Left ventricle myocardium inferior (tissue), 1 donor: ENCODE results near the gene VKORC1. TPM values are rescaled to one million over a fixed set of nuclear protein-coding genes. Genes with fewer than 3 reads are reported as not detected.

Experiments used
- DNase-seq: peaks from one replicate; pipeline ENCODE4 v3.0.0-alpha.2; 2020
- H3K27ac ChIP-seq: fragments of 200-600 bp; replicated peaks from 2 replicates; pipeline ENCODE4 v1.8.0; 2021
- H3K27me3 ChIP-seq: fragments of 200-600 bp; 2 replicates; pipeline ENCODE4 v1.8.0; 2021; ENCODE audit warnings: low read depth
- H3K36me3 ChIP-seq: fragments of 200-600 bp; 2 replicates; pipeline ENCODE4 v1.8.0; 2021
- H3K4me1 ChIP-seq: fragments of 200-600 bp; 2 replicates; pipeline ENCODE4 v1.8.0; 2021
- H3K4me3 ChIP-seq: fragments of 200-600 bp; 2 replicates; pipeline ENCODE4 v1.8.0; 2021; ENCODE audit warnings: mild to moderate bottlenecking, moderate library complexity
- H3K9me3 ChIP-seq: fragments of 200-600 bp; replicated peaks from 2 replicates; pipeline ENCODE4 v1.8.0; 2021
- intact Hi-C: fragments of 100-400 bp; cut with micrococcal nuclease; formaldehyde crosslinking; loops from one replicate; pipeline ENCODE4 v1.11.0; 2022
- total RNA-seq: library from RNA; stranded (reverse); fragmentation: NEBNext Ultra II Directional; extraction: Animal tissue kit (Norgen Biotek cat#: 25700); gene quantifications from one replicate; pipeline ENCODE4 v1.2.1, GENCODE V29; 2021
- TF ChIP-seq, protein P1 (sequence below): fragments of 200-600 bp; IDR thresholded peaks from 2 replicates; pipeline ENCODE4 v1.8.0; 2021; ENCODE audit warnings: antibody characterized with exemption, mild to moderate bottlenecking, borderline replicate concordance
- donor health status: DM: no; HTN: yes; CAD: no; lungs with severe emphysema.

The VKORC1 gene
- total RNA-seq, 1 donor from 2014 or later: 39.5 TPM

DNA sequence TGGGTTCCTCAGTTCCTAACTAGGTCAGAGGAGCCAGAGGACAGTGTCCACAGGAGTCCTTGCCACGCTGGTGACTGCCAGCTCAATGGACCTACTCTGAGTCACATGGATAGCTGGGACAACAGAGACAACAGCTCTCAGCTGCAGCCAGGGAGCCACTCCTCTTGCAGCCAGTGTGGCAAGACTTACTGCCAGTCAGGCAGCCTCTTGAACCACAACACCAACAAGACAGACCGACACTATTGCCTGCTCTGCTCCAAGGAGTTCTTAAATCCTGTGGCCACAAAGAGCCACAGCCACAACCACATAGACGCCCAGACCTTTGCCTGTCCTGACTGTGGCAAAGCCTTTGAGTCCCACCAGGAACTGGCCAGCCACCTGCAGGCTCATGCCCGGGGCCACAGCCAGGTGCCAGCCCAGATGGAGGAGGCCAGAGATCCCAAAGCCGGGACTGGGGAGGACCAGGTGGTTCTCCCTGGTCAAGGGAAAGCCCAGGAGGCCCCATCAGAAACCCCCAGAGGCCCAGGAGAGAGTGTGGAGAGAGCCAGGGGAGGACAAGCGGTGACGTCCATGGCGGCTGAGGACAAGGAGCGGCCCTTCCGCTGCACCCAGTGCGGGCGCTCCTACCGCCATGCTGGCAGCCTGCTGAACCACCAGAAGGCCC is 13.7 kb downstream of the VKORC1 start:
- intact Hi-C loops: no loop called here
- Histone ChIP-seq H3K36me3 (peaks cover 92% of the 10 kb centered on the region), H3K9me3 (no peaks in the 10 kb centered on the region), H3K4me3 (no peak overlapping the region), H3K27me3 (no peaks in the 10 kb centered on the region), H3K27ac (no peak overlapping the region), H3K4me1 (peaks cover 20% of the 10 kb centered on the region)
- no peak for DNase-seq
- TF ChIP-seq, protein P1, sequence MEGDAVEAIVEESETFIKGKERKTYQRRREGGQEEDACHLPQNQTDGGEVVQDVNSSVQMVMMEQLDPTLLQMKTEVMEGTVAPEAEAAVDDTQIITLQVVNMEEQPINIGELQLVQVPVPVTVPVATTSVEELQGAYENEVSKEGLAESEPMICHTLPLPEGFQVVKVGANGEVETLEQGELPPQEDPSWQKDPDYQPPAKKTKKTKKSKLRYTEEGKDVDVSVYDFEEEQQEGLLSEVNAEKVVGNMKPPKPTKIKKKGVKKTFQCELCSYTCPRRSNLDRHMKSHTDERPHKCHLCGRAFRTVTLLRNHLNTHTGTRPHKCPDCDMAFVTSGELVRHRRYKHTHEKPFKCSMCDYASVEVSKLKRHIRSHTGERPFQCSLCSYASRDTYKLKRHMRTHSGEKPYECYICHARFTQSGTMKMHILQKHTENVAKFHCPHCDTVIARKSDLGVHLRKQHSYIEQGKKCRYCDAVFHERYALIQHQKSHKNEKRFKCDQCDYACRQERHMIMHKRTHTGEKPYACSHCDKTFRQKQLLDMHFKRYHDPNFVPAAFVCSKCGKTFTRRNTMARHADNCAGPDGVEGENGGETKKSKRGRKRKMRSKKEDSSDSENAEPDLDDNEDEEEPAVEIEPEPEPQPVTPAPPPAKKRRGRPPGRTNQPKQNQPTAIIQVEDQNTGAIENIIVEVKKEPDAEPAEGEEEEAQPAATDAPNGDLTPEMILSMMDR: no peak

DNA sequence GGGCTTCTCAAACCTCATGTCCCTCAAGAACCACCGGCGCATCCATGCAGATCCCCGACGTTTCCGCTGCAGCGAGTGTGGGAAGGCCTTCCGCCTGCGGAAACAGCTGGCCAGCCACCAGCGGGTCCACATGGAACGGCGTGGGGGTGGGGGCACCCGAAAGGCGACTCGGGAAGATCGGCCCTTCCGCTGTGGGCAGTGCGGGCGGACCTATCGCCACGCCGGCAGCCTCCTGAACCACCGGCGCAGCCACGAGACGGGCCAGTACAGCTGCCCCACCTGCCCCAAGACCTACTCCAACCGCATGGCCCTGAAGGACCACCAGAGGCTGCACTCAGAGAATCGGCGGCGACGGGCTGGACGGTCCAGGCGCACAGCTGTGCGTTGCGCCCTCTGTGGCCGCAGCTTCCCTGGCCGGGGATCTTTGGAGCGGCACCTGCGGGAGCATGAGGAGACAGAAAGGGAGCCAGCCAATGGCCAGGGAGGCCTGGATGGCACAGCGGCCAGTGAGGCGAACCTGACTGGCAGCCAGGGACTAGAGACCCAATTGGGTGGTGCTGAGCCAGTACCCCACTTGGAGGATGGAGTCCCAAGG is 14.5 kb downstream of the VKORC1 start:
- H3K36me3 ChIP-seq: peaks cover 87% of the 10 kb centered on the region
- no peaks in the 10 kb centered on the region for H3K9me3 ChIP-seq
- peaks cover 27% of the 10 kb centered on the region for H3K4me1 ChIP-seq
- no peaks in the 10 kb centered on the region for H3K27me3 ChIP-seq
- H3K27ac ChIP-seq: no peak overlapping the region
- TF ChIP-seq, protein P1: no peak
- H3K4me3 ChIP-seq: no peak overlapping the region
- no peak for DNase-seq
- intact Hi-C loops: no loop called here

DNA sequence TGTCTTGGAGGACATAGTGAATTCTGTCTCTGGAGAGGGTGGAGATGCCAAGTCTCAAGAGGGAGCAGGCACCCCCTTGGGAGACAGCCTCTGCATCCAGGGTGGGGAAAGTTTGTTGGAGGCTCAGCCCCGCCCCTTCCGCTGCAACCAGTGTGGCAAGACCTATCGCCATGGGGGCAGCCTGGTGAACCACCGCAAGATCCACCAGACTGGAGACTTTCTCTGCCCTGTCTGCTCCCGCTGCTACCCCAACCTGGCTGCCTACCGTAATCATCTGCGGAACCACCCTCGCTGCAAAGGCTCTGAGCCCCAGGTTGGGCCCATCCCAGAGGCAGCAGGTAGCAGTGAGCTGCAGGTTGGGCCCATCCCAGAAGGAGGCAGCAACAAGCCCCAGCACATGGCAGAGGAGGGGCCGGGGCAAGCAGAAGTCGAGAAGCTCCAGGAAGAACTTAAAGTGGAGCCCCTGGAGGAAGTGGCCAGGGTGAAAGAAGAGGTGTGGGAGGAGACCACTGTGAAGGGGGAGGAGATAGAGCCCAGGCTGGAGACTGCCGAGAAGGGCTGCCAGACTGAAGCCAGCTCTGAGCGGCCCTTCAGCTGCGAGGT is 15.2 kb downstream of the VKORC1 start:
- DNase-seq: no peak
- no peak overlapping the region for H3K27ac ChIP-seq
- peaks cover 83% of the 10 kb centered on the region for H3K36me3 ChIP-seq
- H3K4me1 ChIP-seq: peaks cover 34% of the 10 kb centered on the region
- TF ChIP-seq, protein P1: no peak
- H3K27me3 ChIP-seq: no peaks in the 10 kb centered on the region
- intact Hi-C loops: no loop called here
- no peaks in the 10 kb centered on the region for H3K9me3 ChIP-seq
- no peak overlapping the region for H3K4me3 ChIP-seq

DNA sequence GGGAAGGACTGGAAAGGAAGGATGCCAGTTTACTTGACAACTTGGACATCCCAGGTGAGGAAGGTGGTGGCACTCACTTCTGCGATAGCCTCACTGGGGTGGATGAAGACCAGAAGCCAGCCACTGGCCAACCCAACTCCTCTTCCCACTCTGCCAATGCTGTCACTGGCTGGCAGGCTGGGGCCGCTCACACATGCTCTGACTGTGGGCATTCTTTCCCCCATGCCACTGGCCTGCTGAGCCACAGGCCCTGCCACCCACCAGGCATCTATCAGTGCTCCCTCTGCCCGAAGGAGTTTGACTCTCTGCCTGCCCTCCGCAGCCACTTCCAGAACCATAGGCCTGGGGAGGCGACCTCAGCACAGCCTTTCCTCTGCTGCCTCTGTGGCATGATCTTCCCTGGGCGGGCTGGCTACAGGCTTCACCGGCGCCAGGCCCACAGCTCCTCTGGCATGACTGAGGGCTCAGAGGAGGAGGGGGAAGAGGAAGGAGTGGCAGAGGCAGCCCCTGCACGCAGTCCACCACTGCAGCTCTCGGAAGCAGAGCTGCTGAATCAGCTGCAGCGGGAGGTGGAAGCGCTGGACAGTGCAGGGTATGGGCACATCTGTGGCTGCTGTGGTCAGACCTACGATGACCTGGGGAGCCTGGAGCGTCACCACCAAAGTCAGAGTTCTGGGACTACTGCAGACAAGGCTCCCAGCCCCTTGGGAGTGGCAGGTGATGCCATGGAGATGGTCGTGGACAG is 15.8 kb downstream of the VKORC1 start:
- peaks cover 37% of the 10 kb centered on the region for H3K4me1 ChIP-seq
- intact Hi-C loops: no loop called here
- no peaks in the 10 kb centered on the region for H3K9me3 ChIP-seq
- no peak for DNase-seq
- TF ChIP-seq, protein P1: no peak
- H3K27ac ChIP-seq: no peak overlapping the region
- no peak overlapping the region for H3K4me3 ChIP-seq
- H3K36me3 ChIP-seq: peaks cover 76% of the 10 kb centered on the region
- H3K27me3 ChIP-seq: no peaks in the 10 kb centered on the region

DNA sequence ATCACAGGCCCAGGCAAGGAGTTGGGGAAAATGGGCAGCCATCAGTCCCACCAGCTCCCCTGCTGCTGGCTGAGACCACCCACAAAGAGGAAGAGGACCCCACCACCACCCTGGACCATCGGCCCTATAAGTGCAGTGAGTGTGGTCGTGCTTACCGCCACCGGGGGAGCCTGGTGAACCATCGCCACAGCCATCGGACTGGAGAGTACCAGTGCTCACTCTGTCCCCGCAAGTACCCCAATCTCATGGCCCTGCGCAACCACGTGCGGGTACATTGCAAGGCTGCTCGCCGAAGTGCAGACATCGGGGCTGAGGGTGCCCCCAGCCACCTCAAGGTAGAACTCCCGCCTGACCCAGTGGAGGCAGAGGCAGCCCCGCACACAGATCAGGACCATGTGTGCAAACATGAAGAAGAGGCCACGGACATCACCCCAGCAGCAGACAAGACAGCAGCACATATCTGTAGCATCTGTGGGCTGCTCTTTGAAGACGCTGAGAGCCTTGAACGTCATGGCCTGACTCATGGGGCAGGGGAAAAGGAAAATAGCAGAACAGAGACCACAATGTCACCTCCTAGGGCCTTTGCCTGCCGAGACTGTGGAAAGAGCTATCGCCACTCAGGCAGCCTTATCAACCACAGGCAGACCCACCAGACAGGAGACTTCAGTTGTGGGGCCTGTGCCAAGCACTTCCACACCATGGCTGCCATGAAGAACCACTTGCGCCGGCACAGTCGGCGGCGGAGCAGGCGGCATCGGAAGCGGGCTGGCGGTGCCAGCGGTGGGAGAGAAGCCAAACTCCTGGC is 16.8 kb downstream of the VKORC1 start:
- H3K9me3 ChIP-seq: no peaks in the 10 kb centered on the region
- intact Hi-C loops: no loop called here
- H3K4me3 ChIP-seq: no peak overlapping the region
- no peak for DNase-seq
- TF ChIP-seq, protein P1: no peak
- H3K4me1 ChIP-seq: peaks cover 42% of the 10 kb centered on the region
- no peak overlapping the region for H3K27ac ChIP-seq
- no peaks in the 10 kb centered on the region for H3K27me3 ChIP-seq
- peaks cover 66% of the 10 kb centered on the region for H3K36me3 ChIP-seq
